Astrocyte of the hippocampus (primary cell): ENCODE measurements around the gene NF2.
"Not testable (repeated sequence)": the region's sequence is repeated elsewhere in the genome, so short reads cannot be mapped to it uniquely, and the experiment has no call there.

ENCODE experiments used
- DNase-seq: peaks from one replicate; pipeline ENCODE4 v3.0.0; 2011; ENCODE audit warnings: low read depth, low spot score

Gene NF2

GRCh38 chr22:29603358-29604075, at the start of gene NF2:
NF2 (plus strand) TSS chr22:29603633; CDS start chr22:29603999, 366 bp downstream.
- peak; percentile 100 for DNase-seq

GRCh38 chr22:29555065-29555644, 48.3 kb upstream of the NF2 start:
- peak; percentile 88 for DNase-seq

DNA sequence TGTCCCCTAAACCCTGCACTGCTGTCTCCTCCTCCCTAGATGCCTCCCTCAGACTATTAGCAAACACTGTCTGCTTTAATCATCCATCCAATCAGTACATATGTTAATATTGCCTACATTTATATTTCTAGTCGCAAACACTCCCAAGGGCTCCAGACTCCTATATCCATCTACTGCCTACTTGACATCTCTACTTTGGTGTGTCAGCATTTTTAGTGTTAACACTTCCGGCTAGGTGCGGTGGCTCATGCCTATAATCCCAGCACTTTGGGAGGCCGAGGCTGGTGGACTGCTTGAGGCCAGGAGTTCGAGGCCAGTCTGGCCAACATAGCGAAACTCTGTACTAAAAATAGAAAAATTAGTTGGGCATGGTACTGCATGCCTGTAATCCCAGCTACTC, 44.4 kb upstream of the NF2 start:
- no peak for DNase-seq

DNA sequence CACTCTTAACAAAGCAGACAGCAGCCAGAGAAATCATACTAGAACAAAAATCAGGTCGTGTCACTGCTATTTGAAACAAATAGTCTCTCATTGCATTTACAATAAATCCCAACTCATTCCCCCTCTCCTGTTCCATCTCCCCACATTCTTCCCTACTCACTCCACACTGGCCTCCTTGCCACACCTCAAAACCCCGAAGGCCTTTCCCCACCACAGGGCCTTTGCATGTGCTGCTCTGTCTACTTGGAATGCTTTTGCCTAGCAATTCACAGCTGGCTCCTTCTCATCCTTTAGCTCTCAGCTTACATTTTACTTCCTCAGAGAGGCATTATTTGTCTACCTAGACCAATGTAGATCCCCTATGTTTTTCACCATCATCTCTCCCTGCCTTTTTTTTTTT, 43.6 kb upstream of the NF2 start:
- no peak for DNase-seq

GRCh38 chr22:29563652-29564460, 39.6 kb upstream of the NF2 start:
- DNase-seq = no peak

DNA sequence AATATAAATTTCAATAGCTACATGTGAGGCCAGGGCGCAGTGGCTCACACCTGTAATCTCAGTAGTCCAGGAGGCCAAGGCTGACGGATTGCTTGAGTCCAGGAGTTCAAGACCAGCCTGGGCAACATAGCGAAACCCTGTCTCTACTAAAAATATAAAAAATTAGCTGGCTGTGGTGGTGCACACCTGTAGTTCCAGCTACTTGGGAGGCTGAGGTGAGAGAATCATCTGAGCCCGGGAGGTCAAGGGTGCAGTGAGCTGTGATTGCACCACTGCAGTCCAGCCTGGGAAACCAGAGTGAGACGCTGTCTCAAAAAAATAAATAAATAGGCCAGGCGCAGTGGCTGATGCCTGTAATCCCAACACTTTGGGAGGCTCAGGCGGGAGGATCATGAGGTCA, 36.9 kb upstream of the NF2 start:
- DNase-seq = not testable (repeated sequence)

GRCh38 chr22:29567338-29567737, 36.1 kb upstream of the NF2 start:
- DNase-seq = no peak

DNA sequence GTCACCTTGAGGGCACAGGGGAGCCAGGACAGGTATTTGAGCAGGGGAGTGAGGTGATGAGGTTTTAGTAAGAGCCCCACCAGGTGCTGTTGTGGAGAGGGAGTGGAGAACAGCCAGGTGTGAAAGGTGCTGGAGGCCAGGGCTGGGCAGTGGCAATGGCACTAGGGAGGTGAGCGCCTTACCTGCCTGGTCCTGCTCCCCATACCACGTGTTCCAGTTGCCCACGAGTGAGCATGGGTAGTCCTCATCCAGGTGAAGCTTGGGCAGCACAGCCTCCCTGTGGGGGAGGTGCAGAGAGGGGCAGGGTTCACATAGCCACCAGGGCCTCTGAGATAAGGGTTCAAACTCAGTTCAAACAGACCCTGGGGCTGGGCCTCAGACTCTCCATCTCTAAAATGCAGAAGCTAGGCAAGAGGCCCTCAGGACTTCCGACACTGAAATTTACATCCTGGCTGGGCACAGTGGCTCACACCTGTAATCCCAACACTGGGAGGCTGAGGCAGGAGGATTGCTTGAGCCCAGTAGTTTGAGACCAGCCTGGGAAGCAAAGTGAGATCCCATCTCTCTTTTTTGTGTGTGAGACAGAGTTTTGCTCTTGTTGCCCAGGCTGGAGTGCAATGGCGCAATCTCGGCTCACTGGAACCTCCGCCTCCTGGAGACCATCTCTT, 34.3 kb upstream of the NF2 start:
- no peak for DNase-seq

- DNase-seq = no peak
These were observed 33.0 kb upstream of the NF2 start for GRCh38 chr22:29570456-29570855.

GRCh38 chr22:29570912-29571549, 32.4 kb upstream of the NF2 start:
- no peak for DNase-seq

- DNase-seq = no peak
These were observed 28.5 kb upstream of the NF2 start for GRCh38 chr22:29574762-29575450.

DNA sequence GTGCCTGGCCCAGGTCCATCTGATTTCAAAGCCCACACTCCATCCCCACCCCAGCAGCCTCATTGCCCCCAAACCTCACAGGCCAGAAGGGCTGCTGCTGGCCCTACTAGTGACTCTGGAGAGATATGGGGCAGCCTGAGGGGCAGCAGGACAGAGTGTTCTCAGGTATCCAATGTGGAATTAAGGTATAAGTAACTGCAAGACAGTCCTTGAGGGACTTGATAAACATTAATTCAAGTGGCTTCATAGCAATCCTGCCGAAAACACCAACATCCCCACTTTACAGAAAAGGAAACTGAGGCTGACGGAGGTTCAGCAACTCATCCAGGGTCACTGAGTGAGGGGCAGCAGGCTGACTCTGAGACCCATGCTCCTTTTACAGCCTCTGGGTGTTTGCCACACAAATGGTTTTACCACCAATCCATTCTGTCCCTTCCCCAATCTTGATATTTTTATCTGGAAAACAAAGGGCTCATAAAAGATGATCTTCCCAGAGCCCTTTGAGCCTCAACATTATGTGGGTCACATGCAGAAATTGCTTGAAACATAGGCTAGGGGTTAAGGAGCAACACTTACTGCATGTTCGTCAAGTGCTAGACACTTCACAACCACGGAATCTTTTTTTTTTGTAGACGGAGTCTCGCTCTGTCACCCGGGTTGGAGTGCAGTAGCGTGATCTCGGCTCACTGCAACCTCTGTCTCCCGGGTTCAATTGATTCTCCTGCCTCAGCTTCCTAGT, 24.8 kb upstream of the NF2 start:
- DNase-seq = no peak

GRCh38 chr22:29580200-29580810, 23.1 kb upstream of the NF2 start:
- DNase-seq = no peak

GRCh38 chr22:29581799-29582198, 21.6 kb upstream of the NF2 start:
- DNase-seq = no peak

DNA sequence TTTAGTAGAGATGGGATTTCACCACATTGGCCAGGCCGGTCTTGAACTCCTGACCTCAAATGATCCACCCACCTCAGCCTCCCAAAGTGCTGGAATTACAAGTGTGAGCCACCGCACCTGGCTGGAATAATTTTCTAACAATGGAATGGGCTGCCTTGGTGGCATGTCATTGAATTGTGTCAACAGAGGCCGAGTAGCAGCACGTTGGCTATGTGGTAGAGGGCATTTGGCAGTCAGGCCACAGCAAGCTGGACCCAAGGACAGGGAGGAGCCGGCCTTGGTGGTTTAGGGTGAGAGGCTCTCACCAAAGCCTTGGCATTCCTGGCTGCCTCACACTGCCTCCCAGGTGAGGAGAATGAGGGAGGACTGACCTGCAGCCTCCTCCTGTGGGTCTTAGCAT, 18.5 kb upstream of the NF2 start:
- DNase-seq = no peak

DNA sequence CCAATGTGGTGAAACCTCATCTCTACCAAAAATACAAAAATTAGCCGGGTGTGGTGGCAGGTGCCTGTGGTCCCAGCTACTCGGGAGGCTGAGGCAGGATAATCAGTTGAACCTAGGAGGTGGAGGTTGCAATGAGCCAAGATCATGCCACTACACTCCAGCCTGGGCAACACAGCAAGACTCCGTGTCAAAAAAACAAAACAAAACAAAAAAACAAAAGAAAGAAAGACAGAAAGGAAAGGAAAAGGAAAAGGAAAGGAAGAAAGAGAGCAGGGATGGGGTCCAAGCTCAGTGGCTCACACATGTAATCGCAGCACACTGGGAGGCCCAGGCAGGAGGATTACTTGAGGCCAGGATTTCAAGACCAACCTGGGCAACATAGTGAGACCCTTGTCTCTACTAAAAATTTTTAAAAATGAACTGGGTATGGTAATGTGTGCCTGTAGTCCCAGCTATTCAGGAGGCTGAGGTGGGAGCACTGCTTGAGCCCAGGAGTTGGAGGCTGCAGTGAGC, 17.2 kb upstream of the NF2 start:
- DNase-seq = not testable (repeated sequence)

- peak; percentile 81 for DNase-seq
These were observed 15.3 kb upstream of the NF2 start for GRCh38 chr22:29587938-29588699.

DNA sequence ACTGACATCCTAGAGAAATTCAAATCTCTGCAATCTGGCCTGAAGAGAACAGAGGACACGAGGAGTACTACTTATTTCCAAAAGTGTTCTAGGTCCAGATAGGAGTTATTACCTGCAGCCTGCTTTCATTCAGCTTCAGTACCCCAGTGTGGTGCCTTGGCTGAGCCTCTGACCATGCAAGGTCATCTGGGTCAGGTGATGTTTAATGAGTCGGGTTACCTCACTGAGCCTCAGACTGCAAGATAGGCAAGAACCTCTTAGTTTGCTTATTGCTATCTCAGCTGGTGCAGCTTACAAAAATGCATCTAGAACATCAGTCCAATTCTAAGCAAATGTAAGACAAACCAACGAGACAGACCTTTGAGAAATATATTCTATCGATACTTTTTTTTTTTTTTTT, 9.5 kb upstream of the NF2 start:
- DNase-seq = no peak

DNA sequence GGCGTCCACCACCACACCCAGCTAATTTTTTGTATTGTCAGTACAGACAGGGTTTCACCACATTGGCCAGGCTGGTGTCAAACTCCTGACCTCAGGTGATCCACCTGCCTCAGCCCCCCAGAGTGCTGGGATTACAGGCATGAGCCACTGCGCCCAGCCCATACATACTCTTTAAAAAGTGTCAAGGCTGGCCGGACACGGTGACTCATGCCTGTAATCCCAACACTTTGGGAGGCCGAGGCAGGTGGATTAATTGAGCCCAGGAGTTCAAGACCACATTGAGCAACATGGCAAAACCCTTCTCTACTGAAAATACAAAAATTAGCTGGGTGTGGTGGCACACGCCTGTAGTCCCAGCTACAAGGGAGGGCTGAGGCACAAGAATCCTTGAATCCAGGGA, 9.0 kb upstream of the NF2 start:
- not testable (repeated sequence) for DNase-seq
